ENCODE data around the gene SMIM10.
"Not testable (repeated sequence)": the region's sequence is repeated elsewhere in the genome, so short reads cannot be mapped to it uniquely, and the experiment has no call there.

The SMIM10 gene

GRCh38 chrX:135015523-135016245, 24.9 kb downstream of the SMIM10 start:
- no peaks in the 10 kb centered on the region for H3K27me3 ChIP-seq (ENCODE audit: low read depth, low read length)
- no peak overlapping the region for H3K27ac ChIP-seq (ENCODE audit: low read length)
- H3K4me1 ChIP-seq (ENCODE audit: control insufficient read depth in 1 of 2, insufficient read depth in 2 of 2, low read length in 2 of 2) = no peaks in the 10 kb centered on the region
- H3K4me3 ChIP-seq (ENCODE audit: low read depth in 1 of 2, low read length in 2 of 2) = no peak overlapping the region
- H3K9me3 ChIP-seq (ENCODE audit: control insufficient read depth in 1 of 2, low read length in 2 of 2) = no peaks in the 10 kb centered on the region
- no peaks in the 10 kb centered on the region for H3K36me3 ChIP-seq (ENCODE audit: control insufficient read depth in 1 of 2, insufficient read depth in 2 of 2, low read length in 2 of 2)

- H3K27ac ChIP-seq (ENCODE audit: low read length); H3K27me3 ChIP-seq (ENCODE audit: low read depth, low read length); H3K4me3 ChIP-seq (ENCODE audit: low read depth in 1 of 2, low read length in 2 of 2); H3K4me1 ChIP-seq (ENCODE audit: control insufficient read depth in 1 of 2, insufficient read depth in 2 of 2, low read length in 2 of 2); H3K36me3 ChIP-seq (ENCODE audit: control insufficient read depth in 1 of 2, insufficient read depth in 2 of 2, low read length in 2 of 2); H3K9me3 ChIP-seq (ENCODE audit: control insufficient read depth in 1 of 2, low read length in 2 of 2): not testable (repeated sequence)
Observed at GRCh38 chrX:135019890-135020289, 29.1 kb downstream of the SMIM10 start.

- not testable (repeated sequence) for H3K36me3 ChIP-seq (ENCODE audit: control insufficient read depth in 1 of 2, insufficient read depth in 2 of 2, low read length in 2 of 2); H3K4me1 ChIP-seq (ENCODE audit: control insufficient read depth in 1 of 2, insufficient read depth in 2 of 2, low read length in 2 of 2); H3K27me3 ChIP-seq (ENCODE audit: low read depth, low read length); H3K9me3 ChIP-seq (ENCODE audit: control insufficient read depth in 1 of 2, low read length in 2 of 2); H3K4me3 ChIP-seq (ENCODE audit: low read depth in 1 of 2, low read length in 2 of 2); H3K27ac ChIP-seq (ENCODE audit: low read length)
Observed at GRCh38 chrX:135023791-135024190, 33.0 kb downstream of the SMIM10 start.

- no peaks in the 10 kb centered on the region for H3K36me3 ChIP-seq (ENCODE audit: control insufficient read depth in 1 of 2, insufficient read depth in 2 of 2, low read length in 2 of 2)
- no peaks in the 10 kb centered on the region for H3K9me3 ChIP-seq (ENCODE audit: control insufficient read depth in 1 of 2, low read length in 2 of 2)
- no peak overlapping the region for H3K27ac ChIP-seq (ENCODE audit: low read length)
- H3K27me3 ChIP-seq (ENCODE audit: low read depth, low read length) = no peaks in the 10 kb centered on the region
- H3K4me1 ChIP-seq (ENCODE audit: control insufficient read depth in 1 of 2, insufficient read depth in 2 of 2, low read length in 2 of 2) = peaks cover 0 to 6% of the 10 kb centered on the region in 2 donors
- no peak overlapping the region for H3K4me3 ChIP-seq (ENCODE audit: low read depth in 1 of 2, low read length in 2 of 2)
Observed at GRCh38 chrX:135024526-135024925, 33.7 kb downstream of the SMIM10 start.

GRCh38 chrX:135030207-135030963, 39.6 kb downstream of the SMIM10 start:
- H3K27ac ChIP-seq (ENCODE audit: low read length); H3K4me1 ChIP-seq (ENCODE audit: control insufficient read depth in 1 of 2, insufficient read depth in 2 of 2, low read length in 2 of 2); H3K27me3 ChIP-seq (ENCODE audit: low read depth, low read length); H3K36me3 ChIP-seq (ENCODE audit: control insufficient read depth in 1 of 2, insufficient read depth in 2 of 2, low read length in 2 of 2); H3K4me3 ChIP-seq (ENCODE audit: low read depth in 1 of 2, low read length in 2 of 2); H3K9me3 ChIP-seq (ENCODE audit: control insufficient read depth in 1 of 2, low read length in 2 of 2): not testable (repeated sequence)

GRCh38 chrX:135041149-135042123, 50.6 kb downstream of the SMIM10 start:
- not testable (repeated sequence) for H3K4me3 ChIP-seq (ENCODE audit: low read depth in 1 of 2, low read length in 2 of 2); H3K27me3 ChIP-seq (ENCODE audit: low read depth, low read length); H3K9me3 ChIP-seq (ENCODE audit: control insufficient read depth in 1 of 2, low read length in 2 of 2)

More at GRCh38 chrX:135041149-135042123, 50.6 kb downstream of the SMIM10 start:
- H3K36me3 ChIP-seq (ENCODE audit: control insufficient read depth in 1 of 2, insufficient read depth in 2 of 2, low read length in 2 of 2); H3K27ac ChIP-seq (ENCODE audit: low read length); H3K4me1 ChIP-seq (ENCODE audit: control insufficient read depth in 1 of 2, insufficient read depth in 2 of 2, low read length in 2 of 2): not testable (repeated sequence)
